ENCODE data around the gene ALPK1. TPM values are rescaled to one million over a fixed set of nuclear protein-coding genes. Genes with fewer than 3 reads are reported as not detected.

The ALPK1 gene
- total and polyA plus RNA-seq, 2 of the 8 experiments (the other 6 are each of a cell fraction or from before 2014, with no cell fraction given): 0.08 to 0.43 TPM

GRCh38 chr4:112266823-112267222 lies 30.3 kb upstream of the ALPK1 start:
- no peaks in the 10 kb centered on the region for H3K9me3 ChIP-seq (ENCODE audit: insufficient read depth in 2 of 2, low read depth in 1 of 2, low read length in 1 of 2)
- 80% methylated on average over 2 of the region's 2 CpGs; no CpG with 5 or more reads in 1 of the 2 experiments for WGBS, 2 experiments (ENCODE audit: extremely low coverage in 1 of 2, insufficient coverage in 1 of 2, insufficient read length in 1 of 2, insufficient replicate concordance in 2 of 2, low coverage in 1 of 2, low lambda C conversion rate in 2 of 2, missing lambda C conversion rate in 1 of 2)
- H2BK12ac ChIP-seq (ENCODE audit: low read depth, low read length): no peak overlapping the region
- no peaks in the 10 kb centered on the region for H3K79me2 ChIP-seq (ENCODE audit: control insufficient read depth in 1 of 2, insufficient read depth in 2 of 2, low read length in 2 of 2)
- no peak for DNase-seq (ENCODE audit: low read depth in 1 of 2, low spot score in 2 of 2)
- TF ChIP-seq RAD21 (IDR thresholded peaks at IDR 0.05 in 1 of 2, conservative IDR thresholded peaks at IDR 0.05 in 1 of 2; ENCODE audit: low read depth in 2 of 2, low read length in 2 of 2) (peak; percentile 30 to 35; a peak in 3 of 4 replicates), JUN (IDR thresholded peaks at IDR 0.05; ENCODE audit: low read depth, low read length) (no peak), CTCF (IDR thresholded peaks at IDR 0.05; ENCODE audit: control extremely low read depth in 1 of 3, insufficient read depth in 1 of 3, low read depth in 1 of 3, low read length in 3 of 3) (peak in 2 of 3 experiments; percentile 10 to 19; a peak in 2 of 4 replicates)
- no peak overlapping the region for H3K56ac ChIP-seq (replicated peaks; ENCODE audit: insufficient read length, low read depth, low read length)
- H2BK20ac ChIP-seq (ENCODE audit: low read length): no peak overlapping the region
- H2BK5ac ChIP-seq (ENCODE audit: low read depth, low read length): no peak overlapping the region
- no peak overlapping the region for H2AFZ ChIP-seq (ENCODE audit: low read length)
- no peak overlapping the region for H4K5ac ChIP-seq (ENCODE audit: insufficient read length, low read depth, low read length)
- H3K9ac ChIP-seq (replicated peaks in 1 of 4; ENCODE audit: extremely low read depth in 1 of 4, low read depth in 3 of 4, low read length in 3 of 4): no peak overlapping the region
- H3K4me2 ChIP-seq (ENCODE audit: insufficient read depth in 1 of 2, low read depth in 2 of 2, low read length in 2 of 2): no peak overlapping the region
- no peak for FAIRE-seq
- POLR2A ChIA-PET (ENCODE audit: partially characterized antibody): interaction anchor here (1.1 kb wide), 2 partner anchors 9 to 18 kb away, joined by 3 to 4 read pairs; no protein-coding TSS in a partner anchor
- H3K4ac ChIP-seq (replicated peaks; ENCODE audit: insufficient read length, low read depth, low read length): no peak overlapping the region
- H3K18ac ChIP-seq (ENCODE audit: extremely low read depth, low read length): no peak overlapping the region
- H3K23ac ChIP-seq (ENCODE audit: insufficient read length): no peak overlapping the region
- CTCF ChIA-PET (ENCODE audit: partially characterized antibody): interaction anchor here (0.6 to 2.2 kb wide), 15 partner anchors 8 to 546 kb away, joined by 3 to 11 read pairs (median 4); partner anchors contain the start of genes AP1AR and TIFA
- no peaks in the 10 kb centered on the region for H3K23me2 ChIP-seq (ENCODE audit: low read depth, low read length)
- H2BK15ac ChIP-seq (ENCODE audit: low read length): no peak overlapping the region
- H4K91ac ChIP-seq (replicated peaks; ENCODE audit: insufficient read length, low read length): no peak overlapping the region
- H4K20me1 ChIP-seq (replicated peaks in 1 of 2; ENCODE audit: control insufficient read depth in 1 of 2, insufficient read depth in 2 of 2, low read length in 2 of 2): no peaks in the 10 kb centered on the region
- no peak overlapping the region for H4K8ac ChIP-seq (ENCODE audit: extremely low read depth, insufficient read depth, low read length)
- no peak overlapping the region for H3K4me3 ChIP-seq (ENCODE audit: extremely low read depth in 1 of 4, insufficient read depth in 2 of 4, low read depth in 3 of 4, low read length in 4 of 4)
- peaks cover 0 to 38% (median 5%) of the 10 kb centered on the region in 4 experiments; a peak in 4 of 8 replicates for H3K36me3 ChIP-seq (ENCODE audit: control insufficient read depth in 2 of 4, insufficient read depth in 4 of 4, low read length in 3 of 4)
- H2AK5ac ChIP-seq (ENCODE audit: low read depth, low read length): no peak overlapping the region
- no peak overlapping the region for H3K14ac ChIP-seq (ENCODE audit: insufficient read length)
- H3K27ac ChIP-seq (ENCODE audit: low read depth, low read length): no peak overlapping the region
- no peaks in the 10 kb centered on the region for H3K79me1 ChIP-seq (ENCODE audit: low read depth, low read length)
- peaks cover 2 to 8% (median 5%) of the 10 kb centered on the region in 4 experiments; a peak in 5 of 7 replicates for H3K4me1 ChIP-seq (replicated peaks in 1 of 4; ENCODE audit: control insufficient read depth in 3 of 4, insufficient read depth in 4 of 4, low read length in 3 of 4)
- no peaks in the 10 kb centered on the region for H3K27me3 ChIP-seq (replicated peaks in 1 of 4; ENCODE audit: control insufficient read depth in 3 of 4, extremely low read depth in 1 of 4, insufficient read depth in 3 of 4, low read length in 3 of 4)
- no peak overlapping the region for H2BK120ac ChIP-seq (replicated peaks; ENCODE audit: low read depth, low read length)
